ENCODE data around the gene GPR180. TPM values are rescaled to one million over a fixed set of nuclear protein-coding genes. Genes with fewer than 3 reads are reported as not detected.

Gene GPR180
- total RNA-seq, 4 donors from 2014 or later, result 6.2 to 25.8 (median 12.6) TPM

GRCh38 chr13:94656766-94657165, 55.1 kb downstream of the GPR180 start:
- TF ChIP-seq CTCF (IDR thresholded peaks at IDR 0.05; ENCODE audit: low read depth), result no peak

- no peak for TF ChIP-seq CTCF (IDR thresholded peaks at IDR 0.05; ENCODE audit: low read depth)
Observed at GRCh38 chr13:94657167-94657566, 55.5 kb downstream of the GPR180 start.

GRCh38 chr13:94658926-94659597, 57.4 kb downstream of the GPR180 start:
- TF ChIP-seq CTCF (IDR thresholded peaks at IDR 0.05; ENCODE audit: low read depth), result no peak

GRCh38 chr13:94659598-94659946, 57.9 kb downstream of the GPR180 start:
- TF ChIP-seq CTCF (IDR thresholded peaks at IDR 0.05; ENCODE audit: low read depth), result no peak

GRCh38 chr13:94660695-94661326, 59.2 kb downstream of the GPR180 start:
- TF ChIP-seq CTCF (IDR thresholded peaks at IDR 0.05; ENCODE audit: low read depth), result no peak

GRCh38 chr13:94661406-94661805, 59.7 kb downstream of the GPR180 start:
- no peak for TF ChIP-seq CTCF (IDR thresholded peaks at IDR 0.05; ENCODE audit: low read depth)

GRCh38 chr13:94662274-94662945, 60.8 kb downstream of the GPR180 start:
- TF ChIP-seq CTCF (IDR thresholded peaks at IDR 0.05; ENCODE audit: low read depth), result no peak

All from subcutaneous adipose tissue (tissue), 4 donors.